AG10803 (cell line): ENCODE data around the gene DPH7.
A peak's percentile ranks its signal among the peaks of the same experiment; 100 is the strongest.

Experiments used
- DNase-seq: peaks from one replicate; pipeline ENCODE4 v3.0.0; 2010; ENCODE audit warnings: low read depth
- H3K4me3 ChIP-seq: 2 replicates; pipeline ENCODE4 v1.5.1; 2011; ENCODE audit warnings: mild to moderate bottlenecking, low read length, control low read depth
- CTCF ChIP-seq: conservative IDR thresholded peaks from 2 replicates; pipeline ENCODE4 v1.5.1; 2011; ENCODE audit warnings: mild to moderate bottlenecking, low read length, control low read depth, inconsistent platforms

Gene DPH7

GRCh38 chr9:137586854-137587253, 8.1 kb upstream of the DPH7 start:
- no peak overlapping the region for H3K4me3 ChIP-seq
- DNase-seq: no peak
- no peak for TF ChIP-seq CTCF

- H3K4me3 ChIP-seq: no peak overlapping the region
- no peak for DNase-seq
- no peak for TF ChIP-seq CTCF
Measured at GRCh38 chr9:137583957-137584356, 5.2 kb upstream of the DPH7 start.

- DNase-seq: no peak
- H3K4me3 ChIP-seq: no peak overlapping the region
- no peak for TF ChIP-seq CTCF
Measured at GRCh38 chr9:137583347-137583746, 4.6 kb upstream of the DPH7 start.

GRCh38 chr9:137582286-137582860, 3.6 kb upstream of the DPH7 start:
- H3K4me3 ChIP-seq: no peak overlapping the region
- TF ChIP-seq CTCF: peak; percentile 22; the same call in 1 of the 2 replicates
- DNase-seq: no peak

- TF ChIP-seq CTCF: no peak
- DNase-seq: no peak
- H3K4me3 ChIP-seq: no peak overlapping the region
Measured at GRCh38 chr9:137581361-137582285, 2.9 kb upstream of the DPH7 start.

GRCh38 chr9:137580954-137581322, 2.2 kb upstream of the DPH7 start:
- DNase-seq: no peak
- TF ChIP-seq CTCF: no peak
- H3K4me3 ChIP-seq: no peak overlapping the region
